ENCODE data around the gene CCDC3.

DNA sequence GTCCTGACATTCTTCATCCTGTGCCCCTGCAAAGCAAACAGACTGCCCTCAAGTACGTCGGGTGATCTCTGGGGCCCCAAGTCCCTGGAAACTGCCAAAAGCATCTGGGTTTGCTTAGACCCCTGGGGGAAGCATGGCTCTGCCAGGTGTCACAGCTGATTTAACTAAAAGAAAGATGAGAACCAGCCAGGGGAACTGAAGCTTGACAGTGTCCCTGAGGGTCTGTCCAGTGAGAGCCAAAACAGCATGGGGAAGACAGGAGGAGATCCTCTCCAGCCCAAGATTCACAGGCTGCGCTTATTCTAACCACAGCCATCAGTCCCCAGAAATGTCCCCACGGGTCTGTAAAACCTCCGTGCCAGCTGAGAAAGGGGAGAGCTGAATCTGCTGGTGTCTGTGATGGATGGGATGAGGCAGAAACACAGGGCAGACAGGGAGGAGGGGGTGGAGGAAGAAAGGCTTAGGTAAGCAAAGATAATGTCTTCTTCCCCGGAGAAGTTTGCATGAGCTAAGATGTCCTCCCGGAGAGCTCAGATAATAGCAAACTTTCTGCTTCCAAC lies 21.3 kb downstream of the CCDC3 start:
- TF ChIP-seq CTCF (IDR thresholded peaks at IDR 0.05; ENCODE audit: low read length) (no peak), EZH2 (optimal IDR thresholded peaks at IDR 0.05; ENCODE audit: low read depth, low read length) (no peak), EZH2phosphoT487 (IDR thresholded peaks at IDR 0.05; ENCODE audit: low read length) (no peak)
